GM21825 (cell line): ENCODE data around the gene POU2F1.

Experiments
- ATAC-seq: cut with Tn5 transposase; IDR thresholded peaks from one replicate; pipeline ENCODE4 v1.9.1; 2021; ENCODE audit warnings: mild to moderate bottlenecking, moderate library complexity; ENCODE audit not compliant: unreplicated experiment

POU2F1 gene

DNA sequence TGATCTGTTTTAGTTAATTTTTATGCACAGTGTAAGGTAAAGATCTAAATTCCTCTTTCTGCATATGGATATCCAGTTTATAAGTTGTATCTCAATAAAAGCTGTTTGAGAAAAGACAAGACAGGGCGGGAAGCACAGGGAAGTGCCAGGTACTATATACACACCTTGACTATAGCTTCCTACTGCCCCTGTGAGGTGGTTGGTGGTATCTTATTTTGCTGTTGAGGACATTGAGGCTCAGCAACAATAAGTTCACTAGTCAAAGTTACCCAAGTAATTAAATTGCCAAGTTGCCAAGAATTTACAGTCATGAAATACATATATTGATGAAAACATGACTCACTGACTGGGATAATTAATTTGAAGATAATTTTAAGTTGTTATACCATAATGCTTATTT is 188.5 kb downstream of the POU2F1 start:
- no peak for ATAC-seq

DNA sequence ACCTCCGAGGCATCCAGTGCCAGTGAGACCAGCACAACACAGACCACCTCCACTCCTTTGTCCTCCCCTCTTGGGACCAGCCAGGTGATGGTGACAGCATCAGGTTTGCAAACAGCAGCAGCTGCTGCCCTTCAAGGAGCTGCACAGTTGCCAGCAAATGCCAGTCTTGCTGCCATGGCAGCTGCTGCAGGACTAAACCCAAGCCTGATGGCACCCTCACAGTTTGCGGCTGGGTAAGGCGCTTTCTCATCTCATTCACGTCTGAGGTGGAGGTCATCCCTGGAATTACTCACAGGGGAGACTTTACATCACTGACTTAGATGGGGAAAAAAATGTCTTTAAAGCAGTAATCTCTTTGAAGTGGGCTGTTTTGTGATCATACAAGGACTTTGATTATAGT is 191.4 kb downstream of the POU2F1 start:
- no peak for ATAC-seq

DNA sequence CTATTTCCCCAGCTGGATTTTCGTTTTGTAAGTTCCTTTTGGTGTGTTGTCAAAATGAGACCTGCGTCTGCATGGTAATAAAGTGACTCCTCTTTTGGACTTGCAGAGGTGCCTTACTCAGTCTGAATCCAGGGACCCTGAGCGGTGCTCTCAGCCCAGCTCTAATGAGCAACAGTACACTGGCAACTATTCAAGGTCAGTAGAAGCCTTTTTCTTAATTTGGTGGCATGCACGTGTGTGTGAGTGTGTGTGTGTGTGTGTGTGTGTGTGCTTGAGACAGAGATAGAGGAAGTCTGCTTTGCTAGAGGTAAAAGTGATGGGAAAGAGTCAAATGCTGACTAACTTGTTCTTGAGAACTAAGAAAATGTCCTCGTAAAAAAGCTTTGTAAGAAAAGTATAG is 192.2 kb downstream of the POU2F1 start:
- ATAC-seq = no peak

DNA sequence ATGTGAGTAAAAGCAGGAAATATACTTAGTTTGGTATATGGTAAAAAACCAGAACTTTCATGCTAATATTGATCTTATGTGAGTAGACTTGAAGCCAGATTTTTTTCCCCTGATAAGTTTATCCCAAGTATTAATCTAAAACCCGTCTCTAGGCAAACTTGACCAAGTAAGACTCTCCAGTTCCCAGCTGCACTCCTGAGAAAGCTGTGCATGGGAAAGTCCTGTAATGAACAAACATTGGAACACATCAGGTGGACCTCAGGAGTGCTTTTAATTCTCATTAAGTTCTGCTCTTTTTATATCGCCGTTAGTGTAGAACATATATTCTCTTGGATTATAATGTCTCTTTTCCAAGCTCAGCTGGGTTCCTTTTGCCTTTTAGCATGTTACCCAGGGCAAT is 192.6 kb downstream of the POU2F1 start:
- no peak for ATAC-seq

DNA sequence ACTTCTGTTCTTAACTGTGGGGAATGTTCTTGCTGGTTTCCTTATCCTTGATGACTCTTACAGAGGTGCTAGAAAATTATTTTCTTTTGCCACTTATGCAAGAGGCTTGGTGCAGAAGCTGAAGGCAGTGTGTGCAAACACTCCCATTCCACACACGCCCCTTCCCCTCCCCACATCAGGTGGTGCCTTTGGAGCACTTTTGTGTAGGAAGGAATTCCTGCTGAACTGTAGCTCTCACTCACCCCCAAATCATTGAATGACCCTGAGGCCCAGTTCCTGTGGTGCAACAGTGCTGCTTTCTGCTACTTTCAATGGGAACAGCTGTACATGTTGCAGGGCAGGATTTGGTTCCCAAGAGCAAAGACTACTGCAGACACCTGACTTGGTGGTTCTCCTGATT is 195.8 kb downstream of the POU2F1 start:
- ATAC-seq = no peak

DNA sequence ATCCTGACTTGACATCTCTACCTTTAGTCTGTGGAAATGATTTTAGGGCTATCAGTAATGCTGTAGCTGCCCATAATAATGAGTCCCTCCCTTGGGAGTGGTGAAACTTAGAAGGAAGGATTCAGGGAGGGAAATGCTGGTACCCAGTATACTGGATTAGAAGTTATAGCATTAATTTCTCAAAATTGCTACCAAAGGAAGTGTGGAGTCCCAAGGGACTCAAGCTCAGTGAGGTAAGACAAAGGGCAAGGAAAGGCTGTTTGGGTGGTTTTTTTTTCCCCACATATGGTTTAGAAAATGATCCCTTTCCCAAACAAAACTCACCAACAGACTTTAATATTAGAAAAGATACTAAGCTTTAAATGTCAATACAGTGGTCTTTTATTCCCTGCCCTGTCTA is 197.7 kb downstream of the POU2F1 start:
- no peak for ATAC-seq

DNA sequence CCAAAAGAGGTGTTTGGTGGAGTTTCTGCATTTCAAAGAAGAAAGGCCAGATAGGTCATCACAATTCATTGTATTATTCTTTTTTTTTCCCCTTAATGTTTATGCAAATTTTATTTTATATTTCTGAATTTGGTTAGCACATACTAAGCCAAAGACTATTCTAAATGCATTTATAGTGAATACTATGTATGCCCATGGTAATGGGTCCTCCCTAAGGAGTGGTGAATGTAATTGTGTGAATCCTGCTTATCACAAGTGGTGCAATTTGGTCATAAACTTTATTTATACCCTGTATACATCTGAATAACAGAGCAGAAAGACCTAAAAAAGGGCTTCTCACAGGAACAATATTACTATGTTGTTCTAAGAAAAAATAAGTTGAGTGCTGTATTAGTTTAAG is 198.6 kb downstream of the POU2F1 start:
- ATAC-seq = no peak

DNA sequence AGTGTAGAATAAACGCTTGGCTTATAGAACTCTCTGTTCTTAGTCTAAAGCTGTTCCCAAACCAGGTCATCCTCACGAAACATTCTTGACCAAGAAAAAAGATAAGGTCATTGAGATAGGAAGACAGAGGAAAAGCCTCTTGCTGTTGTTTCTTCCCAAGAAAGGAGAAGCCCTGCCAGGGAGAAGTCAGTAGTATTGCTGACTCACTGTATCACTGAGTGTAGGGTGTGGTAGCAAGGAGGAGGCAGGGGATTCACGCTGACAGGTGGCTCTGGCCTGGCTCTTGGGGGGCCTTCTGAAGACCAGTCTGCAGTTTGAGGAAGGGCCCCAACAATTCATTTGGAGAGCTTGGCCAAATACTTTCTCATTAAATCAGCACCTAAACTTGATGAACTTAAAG is 199.8 kb downstream of the POU2F1 start:
- no peak for ATAC-seq

DNA sequence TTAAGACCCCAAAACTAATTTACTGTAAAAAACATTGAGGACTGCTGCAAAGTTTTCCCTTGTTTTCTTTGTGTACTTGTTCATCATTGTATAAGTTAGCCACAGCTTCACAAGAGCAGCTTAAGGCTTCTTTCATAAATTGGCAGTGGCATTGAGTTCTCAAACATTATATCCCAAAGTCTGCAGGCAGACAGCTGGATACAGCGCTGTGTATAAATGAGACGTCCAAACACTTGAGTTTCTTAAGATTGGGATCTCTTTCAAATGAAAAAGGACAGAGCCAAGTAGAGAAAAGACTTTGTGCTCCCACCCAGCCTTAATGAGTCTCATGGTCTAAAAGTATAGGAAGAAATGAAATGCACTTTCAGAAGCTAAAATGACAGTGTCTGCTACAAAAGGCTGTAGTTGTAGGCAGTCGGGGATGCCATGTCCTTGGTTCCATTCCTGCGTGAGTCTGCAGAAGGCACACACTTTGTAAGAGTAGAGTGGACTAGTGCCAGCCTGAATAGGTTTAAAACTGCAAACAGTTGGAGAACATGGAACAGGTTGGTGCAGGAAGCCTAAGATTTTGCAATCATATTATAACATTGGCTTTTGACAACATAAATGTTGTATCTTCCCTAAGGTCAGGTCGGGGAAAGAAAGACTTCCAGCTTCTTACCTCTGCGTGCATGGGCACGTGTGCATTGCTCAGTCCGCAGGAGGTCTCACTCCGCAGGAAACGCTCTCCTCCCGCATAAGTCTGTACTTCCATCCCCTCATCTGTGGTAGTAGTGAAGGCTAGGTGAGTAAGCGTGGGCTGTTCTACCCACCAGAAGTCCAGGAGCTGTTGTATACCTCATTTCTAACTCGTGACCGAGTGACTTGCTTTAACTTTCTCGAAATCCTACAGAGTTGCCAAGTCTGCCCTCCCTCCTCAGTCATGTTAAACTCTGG is 203.3 kb downstream of the POU2F1 start:
- ATAC-seq = no peak

DNA sequence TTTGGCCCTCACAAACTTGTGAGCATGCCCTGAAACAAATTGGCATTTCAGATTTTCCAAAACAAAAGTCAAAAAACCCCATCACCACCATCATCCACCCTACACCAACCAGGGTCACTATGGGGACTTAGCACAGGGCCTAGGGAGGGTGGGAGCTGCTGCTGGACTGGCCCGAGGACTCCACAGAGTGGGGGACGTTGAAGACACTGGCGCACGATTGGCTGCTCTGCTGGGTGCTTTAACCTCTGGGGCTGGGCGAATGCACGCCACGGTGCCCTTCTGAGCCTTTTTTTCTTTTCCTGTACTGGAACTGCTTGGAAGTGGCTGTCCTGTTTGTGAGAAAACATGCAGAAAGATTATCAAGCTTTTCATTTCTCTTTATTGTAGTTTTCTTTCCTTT is 204.8 kb downstream of the POU2F1 start:
- no peak for ATAC-seq

DNA sequence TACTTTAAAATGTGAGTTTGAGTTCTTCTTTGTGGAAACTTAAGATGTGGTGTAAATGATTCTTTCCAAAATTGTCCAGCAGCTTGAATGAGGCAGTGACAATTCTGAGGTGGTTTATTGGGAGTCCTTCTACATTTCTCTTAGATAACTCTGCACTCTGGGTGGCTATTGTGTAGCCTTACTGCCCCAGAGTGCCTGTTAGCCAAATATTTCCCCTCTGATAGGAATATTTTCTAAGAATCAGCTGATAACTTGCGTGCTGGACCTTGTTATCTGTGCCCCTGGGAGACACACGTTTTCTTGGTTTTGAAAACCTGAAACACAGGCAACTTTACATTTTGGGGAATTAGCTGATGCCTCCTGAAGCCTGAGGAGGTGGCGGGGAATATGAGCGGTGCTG is 206.0 kb downstream of the POU2F1 start:
- ATAC-seq = no peak

DNA sequence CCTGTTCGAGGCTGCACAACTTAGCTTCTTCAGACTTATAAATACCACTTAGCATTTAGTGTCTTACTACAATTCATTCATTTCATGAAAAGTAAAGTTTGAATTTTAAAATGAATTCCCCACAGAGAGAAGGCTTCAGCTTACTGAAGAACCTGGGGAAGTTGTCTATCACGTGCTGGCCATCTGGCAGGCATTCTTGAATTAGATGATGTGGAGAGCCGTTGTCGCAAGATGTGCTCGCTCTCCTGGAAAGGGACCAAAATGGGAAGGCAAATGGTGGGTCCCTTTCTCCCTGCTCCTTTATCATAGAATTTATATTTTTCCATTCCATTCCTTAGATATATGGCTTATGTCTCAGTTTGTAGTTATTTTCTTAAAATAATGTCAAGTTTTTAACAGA is 207.2 kb downstream of the POU2F1 start:
- no peak for ATAC-seq

DNA sequence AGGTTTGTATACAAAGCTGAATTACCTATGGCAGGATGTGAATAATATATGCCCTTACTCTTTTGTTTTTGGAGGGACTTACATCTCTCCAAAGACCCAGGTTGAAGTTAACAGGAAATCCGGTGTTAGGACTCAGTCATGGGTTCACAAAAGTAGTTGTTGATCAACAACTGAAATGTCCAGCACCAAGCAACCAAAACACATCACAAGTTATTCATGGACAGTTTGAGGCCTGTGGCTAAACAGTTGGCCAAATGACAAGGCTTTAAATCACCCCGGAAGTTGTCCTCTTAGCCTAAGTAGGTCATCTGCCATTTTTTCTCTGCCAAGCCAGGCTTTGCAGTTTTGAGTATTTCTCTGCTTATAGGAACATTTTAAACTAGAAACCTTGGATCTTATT is 207.7 kb downstream of the POU2F1 start:
- ATAC-seq = no peak

DNA sequence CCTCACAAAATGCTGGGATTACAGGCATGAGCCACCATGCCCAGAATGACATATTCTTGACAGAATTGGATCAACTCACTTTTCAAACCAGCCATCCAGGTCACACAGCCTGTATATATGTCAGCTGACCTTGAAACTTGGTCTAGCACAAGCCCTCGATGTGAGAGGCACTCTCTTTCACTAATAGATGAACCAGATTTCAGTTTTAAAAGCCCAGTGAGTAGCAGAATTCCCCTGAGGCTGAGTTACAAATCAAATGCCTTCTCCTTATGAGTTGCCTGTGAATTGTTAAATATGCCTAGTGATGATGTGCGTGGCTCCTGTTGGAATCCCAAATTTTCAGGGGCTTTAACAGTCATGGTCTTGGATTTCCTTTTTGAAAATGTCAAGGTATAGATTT is 208.9 kb downstream of the POU2F1 start:
- no peak for ATAC-seq

DNA sequence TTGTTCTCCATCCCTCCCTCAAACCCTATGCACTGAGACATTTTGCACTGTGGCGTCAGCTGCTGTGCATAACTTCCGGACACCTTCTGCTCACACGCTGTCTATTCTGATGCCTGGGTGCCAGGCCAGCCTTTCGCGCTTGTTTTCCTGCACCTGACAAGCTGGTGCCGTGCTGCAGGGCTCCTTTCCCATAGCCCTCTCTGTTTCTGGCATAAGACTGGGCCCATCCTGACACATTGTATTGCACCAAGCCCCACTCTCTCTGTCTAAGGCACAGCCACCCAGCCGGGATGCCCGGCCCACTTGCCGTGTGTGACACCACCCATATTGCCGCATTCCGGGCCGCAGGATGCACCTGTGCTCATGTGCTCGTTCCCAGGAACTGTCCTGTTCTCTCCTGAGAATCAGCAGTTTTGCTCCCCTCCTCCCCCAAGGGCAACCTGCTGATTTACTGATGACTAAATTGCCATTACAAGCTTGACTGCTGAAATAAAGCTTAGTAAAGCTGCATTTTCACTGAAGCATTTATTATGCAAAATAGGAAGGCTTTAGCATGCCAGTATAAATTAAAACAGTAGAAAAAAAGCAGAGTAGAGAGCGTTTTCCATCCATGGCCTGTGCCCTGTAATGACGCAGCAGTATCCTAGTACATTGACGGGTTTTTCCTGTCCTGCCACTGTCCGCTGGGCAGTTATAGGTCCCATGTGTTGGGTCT is 209.6 kb downstream of the POU2F1 start:
- ATAC-seq = no peak

DNA sequence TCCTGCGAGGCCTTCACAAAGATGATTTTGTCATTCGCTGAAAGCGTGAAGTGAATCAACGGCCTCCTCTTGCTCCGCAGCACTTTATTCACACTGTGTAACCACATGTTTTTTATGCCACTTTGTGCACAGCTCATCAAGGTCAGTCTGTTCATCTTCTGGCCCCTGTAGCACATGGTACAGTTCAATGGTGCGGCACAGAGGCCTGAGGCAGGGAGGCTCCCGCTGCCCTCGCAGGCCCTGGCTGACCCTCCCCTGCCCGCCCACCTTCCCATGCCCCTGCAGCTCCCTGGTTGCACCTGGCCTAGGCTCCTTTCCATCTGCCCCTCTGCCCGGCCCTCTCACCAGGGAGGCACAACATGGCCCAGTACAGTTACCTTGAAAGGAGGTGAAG is 210.2 kb downstream of the POU2F1 start:
- no peak for ATAC-seq

DNA sequence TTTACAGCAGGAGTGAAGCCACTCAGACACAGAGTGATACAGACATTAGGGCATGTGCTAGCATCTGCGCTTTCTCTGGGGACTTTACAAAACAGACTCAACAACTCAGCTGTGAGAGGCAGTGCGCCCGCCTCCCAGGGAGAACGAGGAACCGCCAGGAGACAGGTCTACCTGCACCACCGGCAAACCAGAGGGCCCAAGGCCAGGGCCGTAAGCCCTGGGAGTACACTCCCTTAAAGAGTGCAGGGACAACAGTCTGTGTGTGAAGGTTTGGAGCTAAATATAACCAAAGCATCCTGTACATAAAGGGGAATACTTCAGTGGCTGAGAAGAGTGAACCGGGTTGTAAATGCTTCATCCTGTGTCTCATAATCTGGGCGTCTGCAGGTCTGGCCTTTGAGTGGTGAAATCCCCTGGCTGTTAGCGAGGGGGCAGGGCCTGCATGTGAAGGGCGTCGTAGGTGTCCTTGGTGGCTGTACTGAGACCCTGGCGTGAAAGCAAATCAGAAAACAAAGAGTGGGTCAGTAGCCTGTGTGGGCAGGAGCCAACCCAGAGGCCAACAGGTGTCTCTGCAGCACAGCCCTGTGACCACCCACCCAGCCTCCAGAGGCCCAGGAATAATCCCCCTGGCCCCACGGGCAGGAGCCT is 210.7 kb downstream of the POU2F1 start:
- no peak for ATAC-seq

DNA sequence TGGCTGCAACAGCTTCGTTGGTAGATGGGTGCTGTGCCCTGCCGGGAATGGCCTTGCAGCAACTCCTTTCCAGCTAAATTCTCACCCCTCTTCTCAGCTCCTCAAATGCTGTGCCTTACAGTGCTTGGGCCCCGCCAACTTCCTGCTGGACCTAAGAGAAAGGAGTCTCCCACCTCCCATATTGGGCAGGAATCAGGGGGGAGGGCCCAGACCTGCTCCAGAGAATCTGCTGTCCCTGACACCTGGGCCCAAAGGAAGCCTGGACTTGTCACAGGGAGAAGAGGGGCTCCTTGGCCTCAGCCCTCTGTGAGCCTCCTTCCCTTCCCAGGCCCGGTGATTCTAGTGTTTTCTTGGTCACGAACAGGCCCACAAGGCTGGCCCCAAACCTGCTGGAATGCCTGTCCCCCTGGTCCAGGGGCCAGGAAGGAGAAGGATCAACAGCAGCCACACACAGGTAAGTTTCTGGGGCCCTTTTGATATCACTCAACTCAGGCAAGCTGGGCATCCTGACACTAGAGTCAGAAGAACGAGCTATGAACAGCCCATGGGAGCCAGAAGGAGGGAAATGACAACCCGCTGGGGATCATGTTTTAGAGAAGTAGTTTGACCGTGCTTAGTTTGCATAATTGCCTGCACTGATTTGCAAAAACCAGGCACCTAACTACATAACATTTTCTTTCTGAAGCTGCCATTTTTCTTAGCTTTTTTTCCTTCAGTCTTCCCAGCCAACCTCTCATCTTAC is 211.4 kb downstream of the POU2F1 start:
- no peak for ATAC-seq

DNA sequence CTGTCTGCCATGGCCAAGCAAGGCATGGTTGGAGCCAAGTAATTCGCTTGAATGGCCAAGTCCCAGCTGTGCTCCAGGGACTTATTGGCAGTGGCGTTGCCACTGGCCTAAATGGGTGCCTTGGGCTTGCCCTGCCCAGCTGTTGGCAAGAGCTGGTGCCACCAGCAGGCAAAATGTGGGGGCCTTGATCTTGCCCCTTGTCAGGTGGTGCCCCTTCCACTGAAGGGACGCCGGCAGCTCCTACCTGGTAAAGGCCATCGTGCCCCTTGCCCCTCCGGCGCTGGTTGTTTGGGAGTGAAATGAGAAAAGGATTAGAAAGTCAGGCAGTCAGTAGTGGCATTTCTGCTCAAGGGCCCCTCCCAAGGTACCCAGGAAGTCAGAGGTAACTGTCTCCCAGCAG is 212.1 kb downstream of the POU2F1 start:
- no peak for ATAC-seq

DNA sequence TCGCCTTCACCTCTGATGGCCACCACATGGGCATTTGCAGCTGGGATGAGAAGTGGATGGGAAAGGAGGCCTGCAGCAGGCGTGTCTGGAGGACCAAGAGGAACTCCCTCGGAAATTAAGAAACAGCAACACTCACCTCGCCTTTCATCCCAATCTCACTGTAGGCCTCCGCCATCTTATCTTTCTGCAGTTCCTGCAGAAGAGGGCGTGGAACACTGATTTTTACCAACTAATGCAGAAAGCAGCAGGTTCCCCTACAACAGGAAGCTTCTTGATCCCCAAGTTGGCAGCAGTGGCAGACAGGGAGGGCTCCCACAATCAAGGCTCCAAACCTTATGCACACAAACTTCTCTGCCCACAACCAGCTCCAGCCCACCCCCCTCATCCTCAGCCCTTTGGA is 213.2 kb downstream of the POU2F1 start:
- no peak for ATAC-seq

DNA sequence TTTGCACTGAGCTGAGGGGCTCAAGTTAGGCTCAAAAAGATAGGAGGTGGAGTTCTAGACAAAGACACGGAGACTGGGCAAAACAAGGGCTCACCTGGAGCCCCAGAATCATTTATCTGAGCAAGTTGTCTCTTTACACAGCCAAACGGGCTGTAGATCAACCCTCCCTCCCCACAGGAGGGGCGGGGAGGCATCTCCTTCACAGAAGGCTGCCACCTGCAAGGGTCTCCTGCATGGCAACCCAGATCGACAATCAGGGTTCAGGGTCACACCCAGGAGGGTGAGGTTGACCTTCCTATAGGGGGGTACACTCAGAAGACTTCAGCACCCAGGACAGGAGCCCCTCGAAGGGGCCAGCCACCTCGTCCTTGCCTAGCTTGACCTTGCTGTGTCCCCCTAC is 213.6 kb downstream of the POU2F1 start:
- ATAC-seq = no peak
